ENCODE measurements around the gene IL16.
A peak's percentile ranks its signal among the peaks of the same experiment; 100 is the strongest.

The IL16 gene

GRCh38 chr15:81321667-81322066, 125.0 kb downstream of the IL16 start:
- DNase-seq = no peak

- no peak for DNase-seq
Observed at GRCh38 chr15:81322676-81323253, 126.1 kb downstream of the IL16 start.

- no peak for DNase-seq
Observed at GRCh38 chr15:81323559-81323943, 126.9 kb downstream of the IL16 start.

GRCh38 chr15:81323944-81324881, 127.5 kb downstream of the IL16 start, which contains the start of gene STARD5:
Gene STARD5, minus strand, starts transcription at chr15:81324141. Its CDS starts 42 bp downstream, at chr15:81324099.
- peak; percentile 93 for DNase-seq

- DNase-seq = no peak
Observed at GRCh38 chr15:81326466-81327212, 130.0 kb downstream of the IL16 start.

GRCh38 chr15:81327516-81327915, 130.8 kb downstream of the IL16 start:
- DNase-seq = no peak

- no peak for DNase-seq
Observed at GRCh38 chr15:81329446-81329845, 132.8 kb downstream of the IL16 start.

- peak; percentile 18 for DNase-seq
Observed at GRCh38 chr15:81330366-81331090, 133.8 kb downstream of the IL16 start.

GRCh38 chr15:81331141-81331540, 134.5 kb downstream of the IL16 start:
- peak; percentile 19 for DNase-seq

- DNase-seq = no peak
Observed at GRCh38 chr15:81331600-81331999, 134.9 kb downstream of the IL16 start.

- no peak for DNase-seq
Observed at GRCh38 chr15:81332326-81332725, 135.6 kb downstream of the IL16 start.

- DNase-seq = no peak
Observed at GRCh38 chr15:81333363-81333762, 136.7 kb downstream of the IL16 start.

GRCh38 chr15:81334768-81335435, 138.2 kb downstream of the IL16 start:
- no peak for DNase-seq

- no peak for DNase-seq
Observed at GRCh38 chr15:81335631-81336030, 139.0 kb downstream of the IL16 start.

- DNase-seq = peak; percentile 1
Observed at GRCh38 chr15:81336568-81336967, 139.9 kb downstream of the IL16 start.

- no peak for DNase-seq
Observed at GRCh38 chr15:81337241-81337640, 140.6 kb downstream of the IL16 start.

- no peak for DNase-seq
Observed at GRCh38 chr15:81337713-81338157, 141.1 kb downstream of the IL16 start.

- DNase-seq = no peak
Observed at GRCh38 chr15:81338170-81339007, 141.7 kb downstream of the IL16 start.

GRCh38 chr15:81339321-81339720, 142.6 kb downstream of the IL16 start:
- no peak for DNase-seq

GRCh38 chr15:81339851-81340250, 143.2 kb downstream of the IL16 start:
- DNase-seq = no peak

- DNase-seq = no peak
Observed at GRCh38 chr15:81341351-81341750, 144.7 kb downstream of the IL16 start.
